Glutamatergic neuron (in vitro differentiated cells): Measurements from ENCODE around the gene ABCA13. TPM values are rescaled to one million over a fixed set of nuclear protein-coding genes. Genes with fewer than 3 reads are reported as not detected.
"Not testable (repeated sequence)": the region's sequence is repeated elsewhere in the genome, so short reads cannot be mapped to it uniquely, and the experiment has no call there.

Experiments
- DNase-seq: peaks from one replicate; pipeline ENCODE4 v3.0.0; 2022
- H3K27ac Mint-ChIP-seq: one replicate; pipeline ENCODE4 v1.8.0; 2020; ENCODE audit warnings: mild to moderate bottlenecking, mixed read lengths, inconsistent platforms; ENCODE audit not compliant: unreplicated experiment
- H3K27me3 Mint-ChIP-seq: one replicate; pipeline ENCODE4 v1.8.0; 2020; ENCODE audit warnings: mild to moderate bottlenecking, moderate library complexity, mixed read lengths, inconsistent platforms; ENCODE audit not compliant: unreplicated experiment
- H3K36me3 Mint-ChIP-seq: one replicate; pipeline ENCODE4 v1.8.0; 2020; ENCODE audit warnings: mild to moderate bottlenecking, mixed read lengths, inconsistent platforms; ENCODE audit not compliant: unreplicated experiment
- H3K4me1 Mint-ChIP-seq: one replicate; pipeline ENCODE4 v1.8.0; 2020; ENCODE audit warnings: mild to moderate bottlenecking, low read depth, mixed read lengths, inconsistent platforms; ENCODE audit not compliant: unreplicated experiment
- H3K4me3 Mint-ChIP-seq: one replicate; pipeline ENCODE4 v1.8.0; 2020; ENCODE audit warnings: mild to moderate bottlenecking, mixed read lengths, inconsistent platforms; ENCODE audit not compliant: unreplicated experiment
- H3K9me3 Mint-ChIP-seq: one replicate; pipeline ENCODE4 v1.8.0; 2020; ENCODE audit warnings: mild to moderate bottlenecking, moderate library complexity, mixed read lengths, inconsistent platforms; ENCODE audit not compliant: unreplicated experiment
- total RNA-seq: library from RNA; stranded (reverse); fragmentation: NEBNext Ultra II Directional; extraction: Animal tissue kit (Norgen Biotek cat#: 25700); gene quantifications from one replicate; pipeline ENCODE4 v1.2.1, GENCODE V29; 2021; ENCODE audit not compliant: unreplicated experiment
- TF ChIP-seq, protein P1 (sequence below): fragments of 200-600 bp; sonication (generic); IDR thresholded peaks from one replicate; pipeline ENCODE4 v1.5.0; 2021; ENCODE audit not compliant: partially characterized antibody, unreplicated experiment

Gene ABCA13
- total RNA-seq, 1 donor from 2014 or later = 0.61 TPM

DNA sequence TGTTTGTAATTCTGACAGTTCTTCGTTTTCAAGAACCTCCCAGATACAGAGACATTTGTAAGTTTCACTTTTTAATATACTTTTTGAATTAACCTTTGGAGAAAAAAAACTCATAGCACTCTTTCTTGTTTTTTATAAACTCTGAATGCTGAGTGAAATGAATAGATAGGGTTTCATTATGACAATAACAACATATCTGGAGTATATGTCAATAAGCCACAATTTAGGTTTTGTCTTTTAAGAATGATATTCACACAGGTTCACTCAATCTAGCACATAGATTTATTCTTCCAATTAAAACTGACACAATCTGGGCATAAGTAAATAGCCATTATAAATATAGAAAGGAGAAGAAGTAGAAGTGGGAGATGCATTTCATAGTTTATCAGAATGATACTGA lies 21.7 kb downstream of the ABCA13 start:
- no peak for DNase-seq
- H3K4me3 Mint-ChIP-seq = no peak overlapping the region
- TF ChIP-seq, protein P1, sequence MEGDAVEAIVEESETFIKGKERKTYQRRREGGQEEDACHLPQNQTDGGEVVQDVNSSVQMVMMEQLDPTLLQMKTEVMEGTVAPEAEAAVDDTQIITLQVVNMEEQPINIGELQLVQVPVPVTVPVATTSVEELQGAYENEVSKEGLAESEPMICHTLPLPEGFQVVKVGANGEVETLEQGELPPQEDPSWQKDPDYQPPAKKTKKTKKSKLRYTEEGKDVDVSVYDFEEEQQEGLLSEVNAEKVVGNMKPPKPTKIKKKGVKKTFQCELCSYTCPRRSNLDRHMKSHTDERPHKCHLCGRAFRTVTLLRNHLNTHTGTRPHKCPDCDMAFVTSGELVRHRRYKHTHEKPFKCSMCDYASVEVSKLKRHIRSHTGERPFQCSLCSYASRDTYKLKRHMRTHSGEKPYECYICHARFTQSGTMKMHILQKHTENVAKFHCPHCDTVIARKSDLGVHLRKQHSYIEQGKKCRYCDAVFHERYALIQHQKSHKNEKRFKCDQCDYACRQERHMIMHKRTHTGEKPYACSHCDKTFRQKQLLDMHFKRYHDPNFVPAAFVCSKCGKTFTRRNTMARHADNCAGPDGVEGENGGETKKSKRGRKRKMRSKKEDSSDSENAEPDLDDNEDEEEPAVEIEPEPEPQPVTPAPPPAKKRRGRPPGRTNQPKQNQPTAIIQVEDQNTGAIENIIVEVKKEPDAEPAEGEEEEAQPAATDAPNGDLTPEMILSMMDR = no peak
- H3K36me3 Mint-ChIP-seq = peaks cover 3% of the 10 kb centered on the region
- H3K4me1 Mint-ChIP-seq = no peaks in the 10 kb centered on the region
- no peak overlapping the region for H3K27ac Mint-ChIP-seq
- H3K9me3 Mint-ChIP-seq = peaks cover 2% of the 10 kb centered on the region
- H3K27me3 Mint-ChIP-seq = no peaks in the 10 kb centered on the region

DNA sequence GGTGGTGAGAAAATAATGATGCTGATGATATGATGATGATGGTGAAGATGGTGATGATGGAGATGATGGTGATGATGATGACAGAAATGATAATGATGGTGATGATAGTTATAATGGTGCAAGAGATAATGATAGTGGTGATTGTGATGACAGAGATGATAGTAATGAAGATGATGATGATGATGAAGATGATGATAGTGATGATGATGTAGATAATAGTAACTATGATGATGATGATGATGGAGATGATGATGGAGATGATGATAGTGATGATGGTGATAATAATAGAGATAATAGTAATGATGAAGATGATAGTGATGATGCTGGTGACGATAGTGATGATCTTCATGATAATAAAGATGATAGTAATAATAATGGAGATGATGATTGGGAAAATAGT lies 22.2 kb downstream of the ABCA13 start:
- TF ChIP-seq, protein P1 = no peak
- no peaks in the 10 kb centered on the region for H3K27me3 Mint-ChIP-seq
- no peak overlapping the region for H3K27ac Mint-ChIP-seq

GRCh38 chr7:48200946-48201589 lies 29.8 kb downstream of the ABCA13 start:
- not testable (repeated sequence) for DNase-seq, H3K4me3 Mint-ChIP-seq, H3K27ac Mint-ChIP-seq, H3K9me3 Mint-ChIP-seq, H3K27me3 Mint-ChIP-seq, H3K4me1 Mint-ChIP-seq, H3K36me3 Mint-ChIP-seq

More for the DNA sequence above, 22.2 kb downstream of the ABCA13 start:
- Mint-ChIP-seq H3K4me1 (no peaks in the 10 kb centered on the region), H3K36me3 (no peaks in the 10 kb centered on the region), H3K9me3 (no peaks in the 10 kb centered on the region), H3K4me3 (no peak overlapping the region)
- DNase-seq = no peak

- not testable (repeated sequence) for H3K4me3 Mint-ChIP-seq, H3K27ac Mint-ChIP-seq, H3K36me3 Mint-ChIP-seq, DNase-seq, H3K27me3 Mint-ChIP-seq, H3K4me1 Mint-ChIP-seq, H3K9me3 Mint-ChIP-seq
Observed at GRCh38 chr7:48202916-48203315, 31.7 kb downstream of the ABCA13 start.

GRCh38 chr7:48207155-48207675 lies 36.0 kb downstream of the ABCA13 start:
- Mint-ChIP-seq H3K4me1 (no peaks in the 10 kb centered on the region), H3K27ac (no peak overlapping the region), H3K27me3 (no peaks in the 10 kb centered on the region), H3K36me3 (peaks cover 6% of the 10 kb centered on the region), H3K4me3 (no peak overlapping the region), H3K9me3 (peaks cover 6% of the 10 kb centered on the region)
- TF ChIP-seq, protein P1 = no peak
- DNase-seq = no peak

- TF ChIP-seq, protein P1 = no peak
- H3K36me3 Mint-ChIP-seq = peaks cover under 1% of the 10 kb centered on the region
- peaks cover 6% of the 10 kb centered on the region for H3K9me3 Mint-ChIP-seq
- DNase-seq = no peak
- H3K27ac Mint-ChIP-seq = no peak overlapping the region
- H3K4me3 Mint-ChIP-seq = no peak overlapping the region
- H3K4me1 Mint-ChIP-seq = no peaks in the 10 kb centered on the region
- H3K27me3 Mint-ChIP-seq = no peaks in the 10 kb centered on the region
Observed at GRCh38 chr7:48209004-48209600, 37.8 kb downstream of the ABCA13 start.
